SU-DHL-6 (cell line): ENCODE measurements around the gene ZNF423.

Experiments
- H2AFZ ChIP-seq: fragments of 200-600 bp; sonication (generic); 2 replicates; pipeline ENCODE4 v1.6.1; 2014; ENCODE audit warnings: low read depth, mild to moderate bottlenecking, moderate library complexity, mixed read lengths, antibody characterized with exemption, low read length; ENCODE audit not compliant: severe bottlenecking
- H3F3A ChIP-seq: fragments of 200-600 bp; shearing (Covaris generic); 2 replicates; pipeline ENCODE4 v1.6.0; 2016; ENCODE audit warnings: antibody characterized with exemption, mild to moderate bottlenecking; ENCODE audit not compliant: insufficient read depth
- H3K27ac ChIP-seq: fragments of 200-600 bp; sonication (generic); 2 replicates; pipeline ENCODE4 v1.5.1; 2016; ENCODE audit warnings: low read depth, mild to moderate bottlenecking, low read length, moderate library complexity, mixed read lengths
- H3K27me3 ChIP-seq: fragments of 200-600 bp; sonication (generic), shearing (Covaris generic); 2 replicates; pipeline ENCODE4 v1.6.0; 2014; ENCODE audit warnings: mild to moderate bottlenecking, low read length
- H3K36me3 ChIP-seq: fragments of 200-600 bp; sonication (generic); 2 replicates; pipeline ENCODE4 v1.6.1; 2014; ENCODE audit warnings: mild to moderate bottlenecking, low read length, mixed read lengths
- H3K4me2 ChIP-seq: fragments of 300-600, 200-600 bp; shearing (Covaris generic), sonication (generic); 2 replicates; pipeline ENCODE4 v1.6.0; 2014; ENCODE audit warnings: low read length, low read depth, mild to moderate bottlenecking; ENCODE audit not compliant: poor library complexity, severe bottlenecking
- H3K4me3 ChIP-seq: fragments of 200-600 bp; sonication (generic); 2 replicates; pipeline ENCODE4 v1.5.1; 2014; ENCODE audit warnings: antibody characterized with exemption, low read length, mild to moderate bottlenecking, mixed read lengths; ENCODE audit not compliant: insufficient read depth, poor library complexity, severe bottlenecking
- H3K79me2 ChIP-seq: fragments of 200-600 bp; sonication (generic); 2 replicates; pipeline ENCODE4 v1.6.1; 2014; ENCODE audit warnings: mild to moderate bottlenecking, low read length, moderate library complexity; ENCODE audit not compliant: insufficient read depth
- H3K9ac ChIP-seq: fragments of 200-600 bp; sonication (generic); 2 replicates; pipeline ENCODE4 v1.7.0; 2014; ENCODE audit warnings: mild to moderate bottlenecking, low read length
- H3K9me2 ChIP-seq: fragments of 200-600 bp; sonication (generic); replicated peaks from 2 replicates; pipeline ENCODE4 v1.6.1; 2014; ENCODE audit warnings: low read length; ENCODE audit not compliant: insufficient read depth
- H3K9me3 ChIP-seq: fragments of 200-600 bp; sonication (generic); 2 replicates; pipeline ENCODE4 v1.6.1; 2014; ENCODE audit warnings: low read length, mixed read lengths; ENCODE audit not compliant: insufficient read depth
- H4K20me1 ChIP-seq: fragments of 200-600 bp; sonication (generic); 2 replicates; pipeline ENCODE4 v1.6.1; 2014; ENCODE audit warnings: low read depth, mild to moderate bottlenecking, antibody characterized with exemption, low read length, moderate library complexity, mixed read lengths
- CTCF ChIP-seq: fragments of 200-600 bp; sonication (generic); IDR thresholded peaks from one replicate; pipeline ENCODE4 v1.5.1; 2017; ENCODE audit warnings: antibody characterized with exemption, mild to moderate bottlenecking, low read length, moderate library complexity; ENCODE audit not compliant: insufficient read depth, poor library complexity, severe bottlenecking
- EZH2phosphoT487 ChIP-seq: fragments of 200-600 bp; sonication (generic), shearing (Covaris generic); conservative IDR thresholded peaks from 2 replicates; pipeline ENCODE4 v1.6.1; 2018; ENCODE audit warnings: mild to moderate bottlenecking, antibody characterized with exemption, low read length, moderate library complexity, mixed read lengths

Gene ZNF423

DNA sequence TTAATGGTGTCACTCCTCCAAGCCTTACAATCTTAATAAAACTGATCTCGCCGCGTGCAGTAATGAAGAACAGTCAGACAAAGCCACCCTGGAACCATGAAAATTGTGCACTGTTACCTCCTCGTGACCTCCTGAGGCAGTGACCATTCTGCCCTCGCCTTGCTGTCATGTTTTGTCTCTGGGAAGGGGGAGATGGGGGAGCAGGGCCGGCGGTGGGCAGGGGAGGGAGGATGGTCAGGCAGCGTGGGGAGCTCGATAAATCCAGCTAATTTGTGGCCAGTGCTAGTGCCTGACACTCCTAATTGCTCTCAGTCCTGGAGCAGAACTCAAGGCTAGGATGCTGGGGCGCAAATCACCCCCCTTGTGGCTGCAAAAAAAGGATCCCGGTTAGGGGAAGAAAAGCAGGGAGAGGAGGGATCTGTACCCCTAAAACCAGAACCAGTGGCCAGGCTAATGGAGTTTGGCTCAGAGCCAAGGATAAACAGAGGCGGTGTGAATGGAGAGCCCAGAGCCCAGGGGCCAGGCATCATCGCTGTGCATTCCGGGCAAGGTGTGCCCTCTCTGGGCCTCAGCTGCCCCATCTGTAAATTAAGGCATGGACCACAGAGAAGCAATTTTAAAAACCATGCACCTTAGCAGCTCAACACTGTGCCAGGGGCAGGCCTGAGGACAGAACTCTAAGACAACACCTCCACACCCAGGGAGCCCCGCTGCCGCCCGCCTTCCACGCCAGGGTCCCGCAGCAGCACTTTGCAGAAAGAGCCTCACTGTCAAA lies 113.3 kb downstream of the ZNF423 start:
- no peak overlapping the region for H3K4me3 ChIP-seq
- H2AFZ ChIP-seq = no peak overlapping the region
- H3K36me3 ChIP-seq = no peaks in the 10 kb centered on the region
- no peak overlapping the region for H3K4me2 ChIP-seq
- no peaks in the 10 kb centered on the region for H4K20me1 ChIP-seq
- no peaks in the 10 kb centered on the region for H3K9me3 ChIP-seq
- no peaks in the 10 kb centered on the region for H3K79me2 ChIP-seq
- TF ChIP-seq CTCF (no peak), EZH2phosphoT487 (no peak)
- H3K27me3 ChIP-seq = no peaks in the 10 kb centered on the region
- no peak overlapping the region for H3K9ac ChIP-seq
- no peak overlapping the region for H3K27ac ChIP-seq
- H3F3A ChIP-seq = no peaks in the 10 kb centered on the region
- no peaks in the 10 kb centered on the region for H3K9me2 ChIP-seq

GRCh38 chr16:49740256-49740655 lies 115.7 kb downstream of the ZNF423 start:
- no peaks in the 10 kb centered on the region for H3K36me3 ChIP-seq
- H3K9ac ChIP-seq = no peak overlapping the region
- no peaks in the 10 kb centered on the region for H3K27me3 ChIP-seq
- H3K9me2 ChIP-seq = no peaks in the 10 kb centered on the region
- no peak overlapping the region for H3K4me2 ChIP-seq
- H2AFZ ChIP-seq = no peak overlapping the region
- H3K79me2 ChIP-seq = no peaks in the 10 kb centered on the region
- no peak overlapping the region for H3K27ac ChIP-seq
- no peak for TF ChIP-seq EZH2phosphoT487
- TF ChIP-seq CTCF = no peak
- no peaks in the 10 kb centered on the region for H3K9me3 ChIP-seq
- H3F3A ChIP-seq = no peaks in the 10 kb centered on the region
- H4K20me1 ChIP-seq = no peaks in the 10 kb centered on the region
- no peak overlapping the region for H3K4me3 ChIP-seq

DNA sequence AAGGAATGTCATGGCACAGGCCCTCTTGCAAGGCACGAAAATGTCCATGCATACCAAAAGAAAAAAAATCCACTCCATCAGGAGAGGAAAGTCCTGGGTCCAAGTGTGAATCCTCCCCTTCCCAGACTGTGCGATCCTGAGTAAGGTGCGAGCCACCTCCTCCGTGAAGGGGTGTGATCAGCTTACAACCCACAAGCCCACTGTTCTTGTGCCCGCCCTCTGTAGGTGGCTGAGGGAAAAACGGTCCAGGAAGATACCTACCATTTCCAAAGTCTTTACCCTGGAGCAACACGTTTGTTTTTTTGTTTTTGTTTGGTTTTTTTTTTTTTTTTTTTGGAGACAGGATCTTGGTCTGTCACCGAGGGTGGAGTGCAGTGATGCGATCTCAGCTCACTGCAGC lies 116.5 kb downstream of the ZNF423 start:
- H3K27ac ChIP-seq = no peak overlapping the region

More for the DNA sequence above, 116.5 kb downstream of the ZNF423 start:
- H3K9me3 ChIP-seq = no peaks in the 10 kb centered on the region
- H3K36me3 ChIP-seq = no peaks in the 10 kb centered on the region
- no peak overlapping the region for H2AFZ ChIP-seq
- no peak overlapping the region for H3K4me2 ChIP-seq
- H3K9ac ChIP-seq = no peak overlapping the region
- no peak overlapping the region for H3K4me3 ChIP-seq
- no peaks in the 10 kb centered on the region for H3F3A ChIP-seq
- no peaks in the 10 kb centered on the region for H3K79me2 ChIP-seq
- no peaks in the 10 kb centered on the region for H3K9me2 ChIP-seq
- no peaks in the 10 kb centered on the region for H3K27me3 ChIP-seq
- TF ChIP-seq EZH2phosphoT487 = no peak
- no peak for TF ChIP-seq CTCF
- H4K20me1 ChIP-seq = no peaks in the 10 kb centered on the region
